BE2C (cell line): ENCODE measurements around the gene MPZL2.

Source experiments
- DNase-seq: peaks from one replicate; pipeline ENCODE4 v3.0.0-alpha.2; 2020
- H3K27me3 ChIP-seq: fragments of 250-450 bp; sonication (Bioruptor Pico); 2 replicates; pipeline ENCODE4 v1.5.1; 2020; ENCODE audit warnings: mild to moderate bottlenecking
- H3K36me3 ChIP-seq: fragments of 250-450 bp; sonication (Bioruptor Pico); 2 replicates; pipeline ENCODE4 v1.5.1; 2020; ENCODE audit warnings: mild to moderate bottlenecking
- H3K4me1 ChIP-seq: fragments of 250-450 bp; sonication (Bioruptor Pico); 2 replicates; pipeline ENCODE4 v1.5.1; 2020
- H3K4me3 ChIP-seq: 2 replicates; pipeline ENCODE4 v1.5.1; 2011; ENCODE audit warnings: low read depth, low read length
- H3K9me3 ChIP-seq: fragments of 250-450 bp; sonication (Bioruptor Pico); 2 replicates; pipeline ENCODE4 v1.5.1; 2020
- TF ChIP-seq, protein P1 (sequence below): IDR thresholded peaks from 2 replicates; pipeline ENCODE4 v1.5.1; 2012; ENCODE audit warnings: mild to moderate bottlenecking, low read depth, low read length

The MPZL2 gene

GRCh38 chr11:118236170-118236569 is 27.9 kb downstream of the MPZL2 start:
- Histone ChIP-seq H3K36me3 (no peaks in the 10 kb centered on the region), H3K27me3 (peaks cover 68% of the 10 kb centered on the region), H3K4me1 (no peaks in the 10 kb centered on the region), H3K4me3 (no peak overlapping the region), H3K9me3 (no peaks in the 10 kb centered on the region)
- no peak for DNase-seq
- TF ChIP-seq, protein P1, sequence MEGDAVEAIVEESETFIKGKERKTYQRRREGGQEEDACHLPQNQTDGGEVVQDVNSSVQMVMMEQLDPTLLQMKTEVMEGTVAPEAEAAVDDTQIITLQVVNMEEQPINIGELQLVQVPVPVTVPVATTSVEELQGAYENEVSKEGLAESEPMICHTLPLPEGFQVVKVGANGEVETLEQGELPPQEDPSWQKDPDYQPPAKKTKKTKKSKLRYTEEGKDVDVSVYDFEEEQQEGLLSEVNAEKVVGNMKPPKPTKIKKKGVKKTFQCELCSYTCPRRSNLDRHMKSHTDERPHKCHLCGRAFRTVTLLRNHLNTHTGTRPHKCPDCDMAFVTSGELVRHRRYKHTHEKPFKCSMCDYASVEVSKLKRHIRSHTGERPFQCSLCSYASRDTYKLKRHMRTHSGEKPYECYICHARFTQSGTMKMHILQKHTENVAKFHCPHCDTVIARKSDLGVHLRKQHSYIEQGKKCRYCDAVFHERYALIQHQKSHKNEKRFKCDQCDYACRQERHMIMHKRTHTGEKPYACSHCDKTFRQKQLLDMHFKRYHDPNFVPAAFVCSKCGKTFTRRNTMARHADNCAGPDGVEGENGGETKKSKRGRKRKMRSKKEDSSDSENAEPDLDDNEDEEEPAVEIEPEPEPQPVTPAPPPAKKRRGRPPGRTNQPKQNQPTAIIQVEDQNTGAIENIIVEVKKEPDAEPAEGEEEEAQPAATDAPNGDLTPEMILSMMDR = no peak

DNA sequence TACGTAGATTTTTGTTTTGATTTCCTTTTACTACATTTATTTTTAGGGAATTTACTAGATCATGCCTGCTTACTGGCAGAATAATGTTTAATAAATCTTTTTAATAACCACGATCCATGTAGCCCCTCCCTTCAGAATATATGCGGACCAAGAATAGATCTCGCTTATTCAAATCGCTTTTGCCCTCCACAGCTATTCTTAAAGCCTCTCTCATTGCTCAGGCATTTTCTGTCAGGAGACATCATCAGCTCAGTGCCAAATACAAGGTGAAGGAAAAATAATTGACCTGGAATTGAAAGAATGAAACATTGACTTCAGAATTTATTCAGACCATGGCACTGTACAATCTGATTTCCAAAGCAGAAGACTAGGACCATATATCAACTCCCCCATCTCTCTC is 29.3 kb downstream of the MPZL2 start:
- Histone ChIP-seq H3K27me3 (peaks cover 58% of the 10 kb centered on the region), H3K4me1 (no peaks in the 10 kb centered on the region)
- TF ChIP-seq, protein P1 = no peak

GRCh38 chr11:118233850-118234249 is 30.2 kb downstream of the MPZL2 start:
- no peak for DNase-seq
- Histone ChIP-seq H3K4me1 (no peaks in the 10 kb centered on the region), H3K9me3 (no peaks in the 10 kb centered on the region), H3K27me3 (peaks cover 58% of the 10 kb centered on the region), H3K36me3 (no peaks in the 10 kb centered on the region), H3K4me3 (no peak overlapping the region)
- TF ChIP-seq, protein P1 = no peak

More for the DNA sequence above, 29.3 kb downstream of the MPZL2 start:
- H3K36me3 ChIP-seq = no peaks in the 10 kb centered on the region
- H3K4me3 ChIP-seq = no peak overlapping the region
- DNase-seq = no peak
- no peaks in the 10 kb centered on the region for H3K9me3 ChIP-seq

- DNase-seq = no peak
- H3K36me3 ChIP-seq = no peaks in the 10 kb centered on the region
- no peaks in the 10 kb centered on the region for H3K4me1 ChIP-seq
Measured at GRCh38 chr11:118233377-118233776, 30.7 kb downstream of the MPZL2 start.

GRCh38 chr11:118232659-118233058 is 31.4 kb downstream of the MPZL2 start:
- H3K9me3 ChIP-seq = no peaks in the 10 kb centered on the region
- H3K4me1 ChIP-seq = no peaks in the 10 kb centered on the region
- no peaks in the 10 kb centered on the region for H3K36me3 ChIP-seq
- no peak for DNase-seq
- peaks cover 49% of the 10 kb centered on the region for H3K27me3 ChIP-seq
- H3K4me3 ChIP-seq = no peak overlapping the region
- TF ChIP-seq, protein P1 = no peak

More at GRCh38 chr11:118233377-118233776, 30.7 kb downstream of the MPZL2 start:
- Histone ChIP-seq H3K4me3 (no peak overlapping the region), H3K9me3 (no peaks in the 10 kb centered on the region), H3K27me3 (peaks cover 55% of the 10 kb centered on the region)
- TF ChIP-seq, protein P1 = no peak

DNA sequence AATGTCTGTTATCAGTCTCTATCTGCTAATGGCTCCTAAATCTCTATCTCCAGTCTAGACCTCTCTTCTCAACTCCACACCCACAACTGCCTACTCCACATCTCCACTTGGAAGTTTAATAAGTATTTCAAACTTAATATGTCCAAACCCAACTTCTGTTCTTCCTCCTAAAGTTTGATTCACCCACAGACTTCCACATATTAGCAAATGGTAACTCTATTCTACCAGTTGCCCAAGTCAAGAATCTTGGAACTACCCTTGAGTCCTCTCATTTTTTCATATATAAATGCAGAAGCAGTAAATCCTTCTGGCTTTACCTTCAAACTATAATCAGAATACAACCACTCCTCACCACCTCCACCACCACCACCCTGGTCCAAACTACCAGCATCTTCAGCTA is 32.6 kb downstream of the MPZL2 start:
- Histone ChIP-seq H3K4me1 (no peaks in the 10 kb centered on the region), H3K36me3 (no peaks in the 10 kb centered on the region), H3K4me3 (no peak overlapping the region), H3K9me3 (no peaks in the 10 kb centered on the region), H3K27me3 (peaks cover 49% of the 10 kb centered on the region)
- DNase-seq = no peak
- TF ChIP-seq, protein P1 = no peak
